Neuronal stem cell (in vitro differentiated cells): ENCODE data around the gene GPR75.
"Not testable (repeated sequence)": the region's sequence is repeated elsewhere in the genome, so short reads cannot be mapped to it uniquely, and the experiment has no call there.

Experiments
- DNase-seq: peaks from one replicate; pipeline ENCODE4 v3.0.0-alpha.2; 2013; ENCODE audit warnings: low spot score
- H2AFZ ChIP-seq: one replicate; pipeline ENCODE4 v1.6.1; 2013; ENCODE audit warnings: mild to moderate bottlenecking, low read length, inconsistent platforms
- H2AK5ac ChIP-seq: 2 replicates; pipeline ENCODE4 v1.6.1; 2013; ENCODE audit warnings: low read depth, mild to moderate bottlenecking, inconsistent platforms, low read length, moderate library complexity, mixed read lengths
- H2BK120ac ChIP-seq: 2 replicates; pipeline ENCODE4 v1.6.1; 2013; ENCODE audit warnings: low read depth, mild to moderate bottlenecking, inconsistent platforms, low read length, moderate library complexity, mixed read lengths
- H2BK12ac ChIP-seq: one replicate; pipeline ENCODE4 v1.6.1; 2013; ENCODE audit warnings: low read length, inconsistent platforms
- H2BK15ac ChIP-seq: 2 replicates; pipeline ENCODE4 v1.6.1; 2013; ENCODE audit warnings: mild to moderate bottlenecking, low read length, inconsistent platforms, mixed read lengths
- H2BK5ac ChIP-seq: one replicate; pipeline ENCODE4 v1.6.1; 2013; ENCODE audit warnings: inconsistent platforms, mild to moderate bottlenecking, low read length, moderate library complexity
- H3K14ac ChIP-seq: one replicate; pipeline ENCODE4 v1.6.1; 2013; ENCODE audit warnings: low read length, inconsistent platforms
- H3K18ac ChIP-seq: 2 replicates; pipeline ENCODE4 v1.6.1; 2013; ENCODE audit warnings: low read length, inconsistent platforms
- H3K23ac ChIP-seq: 2 replicates; pipeline ENCODE4 v1.6.1; 2013; ENCODE audit warnings: low read depth, mild to moderate bottlenecking, mixed read lengths, low read length, inconsistent platforms; ENCODE audit not compliant: poor library complexity
- H3K27ac ChIP-seq: replicated peaks from 3 replicates; pipeline ENCODE4 v1.5.1; 2013; ENCODE audit warnings: low read length, inconsistent platforms
- H3K27me3 ChIP-seq, 3 experiments: 2 replicates each; pipeline ENCODE4 v1.6.1; 2013; ENCODE audit warnings: low read length in 3 of 3, mild to moderate bottlenecking in 2 of 3, inconsistent platforms in 1 of 3, low read depth in 1 of 3, mixed read lengths in 1 of 3, moderate library complexity in 1 of 3; ENCODE audit not compliant: control insufficient read depth in 3 of 3, insufficient read depth in 3 of 3
- H3K36me3 ChIP-seq, 2 donors: replicated peaks in 1 of 2; 2 replicates each; pipeline ENCODE4 v1.6.1; 2013; ENCODE audit warnings: low read length in 2 of 2; ENCODE audit not compliant: control insufficient read depth in 2 of 2, insufficient read depth in 2 of 2
- H3K4ac ChIP-seq: 2 replicates; pipeline ENCODE4 v1.6.1; 2013; ENCODE audit warnings: inconsistent platforms, mild to moderate bottlenecking, low read length, moderate library complexity
- H3K4me1 ChIP-seq, 2 donors: 1 replicate in 1 of 2; 2 replicates in 1 of 2; pipeline ENCODE4 v1.6.1; 2013; ENCODE audit warnings: low read length in 2 of 2, low read depth in 1 of 2; ENCODE audit not compliant: control insufficient read depth in 2 of 2, insufficient read depth in 1 of 2
- H3K4me2 ChIP-seq: one replicate; pipeline ENCODE4 v1.6.1; 2013; ENCODE audit warnings: mild to moderate bottlenecking, low read length, inconsistent platforms; ENCODE audit not compliant: insufficient read depth, poor library complexity, severe bottlenecking
- H3K4me3 ChIP-seq, 2 donors: 2 replicates each; pipeline ENCODE4 v1.5.1; 2013; ENCODE audit warnings: low read length in 2 of 2, mild to moderate bottlenecking in 2 of 2, inconsistent platforms in 1 of 2, moderate library complexity in 1 of 2
- H3K79me1 ChIP-seq: one replicate; pipeline ENCODE4 v1.6.1; 2013; ENCODE audit warnings: low read depth, mild to moderate bottlenecking, inconsistent platforms, low read length, moderate library complexity
- H3K9ac ChIP-seq: one replicate; pipeline ENCODE4 v1.6.1; 2013; ENCODE audit warnings: mild to moderate bottlenecking, low read depth, low read length, inconsistent platforms; ENCODE audit not compliant: poor library complexity
- H3K9me3 ChIP-seq, 2 donors: replicated peaks in 1 of 2; 2 replicates each; pipeline versions ENCODE3 to v1.6.1; 2013; ENCODE audit warnings: low read length in 2 of 2, mild to moderate bottlenecking in 2 of 2, inconsistent platforms in 1 of 2, low read depth in 1 of 2, mixed read lengths in 1 of 2, moderate library complexity in 1 of 2; ENCODE audit not compliant: control insufficient read depth in 2 of 2, insufficient read depth in 1 of 2
- H4K8ac ChIP-seq: one replicate; pipeline ENCODE4 v1.6.1; 2013; ENCODE audit warnings: low read depth, mild to moderate bottlenecking, inconsistent platforms, low read length, moderate library complexity
- H4K91ac ChIP-seq: one replicate; pipeline ENCODE4 v1.6.1; 2013; ENCODE audit warnings: low read length, low read depth, mild to moderate bottlenecking, inconsistent platforms; ENCODE audit not compliant: poor library complexity
- WGBS, 2 donors: extraction: QIAGEN DNeasy Blood & Tissue Kit; methylation state at CpG; one replicate each; pipeline ENCODE4 v1.1.7; 2013; ENCODE audit warnings: missing lambda C conversion rate in 2 of 2, mixed read lengths in 1 of 2; ENCODE audit not compliant: insufficient read length in 2 of 2, insufficient replicate concordance in 1 of 2; ENCODE audit errors: extremely low coverage in 2 of 2; 5-methylcytosine and 5-hydroxymethylcytosine counted together

GPR75 gene

GRCh38 chr2:53848062-53848461 lies 11.7 kb downstream of the GPR75 start:
- Histone ChIP-seq H2BK120ac (no peak overlapping the region), H3K27ac (no peak overlapping the region), H4K91ac (no peak overlapping the region), H4K8ac (no peak overlapping the region), H3K23ac (no peak overlapping the region), H3K14ac (no peak overlapping the region), H3K9me3 (no peaks in the 10 kb centered on the region), H2BK5ac (no peak overlapping the region), H2AFZ (no peak overlapping the region), H3K27me3 (no peaks in the 10 kb centered on the region), H2BK12ac (no peak overlapping the region), H3K4me1 (no peaks in the 10 kb centered on the region), H2BK15ac (no peak overlapping the region), H3K4me2 (no peak overlapping the region), H3K36me3 (peaks cover 1 to 24% of the 10 kb centered on the region in 2 donors), H2AK5ac (no peak overlapping the region), H3K9ac (no peak overlapping the region), H3K79me1 (no peaks in the 10 kb centered on the region), H3K4me3 (no peak overlapping the region), H3K18ac (no peak overlapping the region), H3K4ac (no peak overlapping the region)
- DNase-seq = no peak
- no CpG with 5 or more reads among the region's 2 CpGs for WGBS, 2 donors

- Histone ChIP-seq H2BK15ac (no peak overlapping the region), H3K23ac (no peak overlapping the region), H4K91ac (no peak overlapping the region), H3K4me2 (no peak overlapping the region), H3K18ac (no peak overlapping the region), H3K9me3 (no peaks in the 10 kb centered on the region), H3K14ac (no peak overlapping the region), H2BK120ac (no peak overlapping the region), H3K27me3 (no peaks in the 10 kb centered on the region), H3K79me1 (no peaks in the 10 kb centered on the region), H2AK5ac (no peak overlapping the region), H3K4ac (no peak overlapping the region), H3K4me1 (no peaks in the 10 kb centered on the region), H3K27ac (no peak overlapping the region), H3K4me3 (no peak overlapping the region), H3K36me3 (peaks cover 0 to 7% of the 10 kb centered on the region in 2 donors), H3K9ac (no peak overlapping the region), H2BK5ac (no peak overlapping the region), H2AFZ (no peak overlapping the region), H2BK12ac (no peak overlapping the region), H4K8ac (no peak overlapping the region)
- WGBS, 2 donors = no CpG with 5 or more reads among the region's 2 CpGs
- DNase-seq = no peak
Observed at GRCh38 chr2:53843595-53843994, 16.2 kb downstream of the GPR75 start.

DNA sequence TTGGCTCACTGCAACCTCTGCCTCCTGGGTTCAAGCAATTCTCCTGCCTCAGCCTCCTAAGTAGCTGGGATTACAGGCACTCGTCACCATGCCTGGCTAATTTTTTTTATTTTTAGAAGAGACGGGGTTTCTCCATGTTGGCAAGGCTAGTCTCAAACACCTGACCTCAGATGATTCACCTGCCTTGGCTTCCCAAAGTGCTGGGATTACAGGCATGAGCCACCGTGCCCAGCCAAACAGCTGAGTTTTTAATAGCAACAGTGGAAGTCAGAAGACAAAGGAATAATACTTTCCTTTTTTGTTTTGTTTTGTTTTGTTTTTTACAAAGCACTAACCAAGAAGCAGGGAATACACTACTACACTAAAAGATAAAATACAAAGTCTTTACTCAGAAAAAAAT lies 16.9 kb downstream of the GPR75 start:
- H3K18ac ChIP-seq = no peak overlapping the region
- H3K4ac ChIP-seq = no peak overlapping the region
- H2AFZ ChIP-seq = no peak overlapping the region
- H3K27ac ChIP-seq = no peak overlapping the region
- H3K9me3 ChIP-seq = no peaks in the 10 kb centered on the region
- no CpG with 5 or more reads among the region's 3 CpGs for WGBS, 2 donors
- no peak overlapping the region for H3K14ac ChIP-seq
- H2BK15ac ChIP-seq = no peak overlapping the region
- no peak overlapping the region for H4K8ac ChIP-seq
- no peak overlapping the region for H3K23ac ChIP-seq
- H2BK12ac ChIP-seq = no peak overlapping the region
- no peak for DNase-seq
- H2AK5ac ChIP-seq = no peak overlapping the region
- no peak overlapping the region for H3K4me3 ChIP-seq
- no peaks in the 10 kb centered on the region for H3K4me1 ChIP-seq
- no peak overlapping the region for H2BK5ac ChIP-seq
- H2BK120ac ChIP-seq = no peak overlapping the region
- H3K9ac ChIP-seq = no peak overlapping the region
- no peaks in the 10 kb centered on the region for H3K27me3 ChIP-seq
- no peak overlapping the region for H4K91ac ChIP-seq
- no peak overlapping the region for H3K4me2 ChIP-seq
- no peaks in the 10 kb centered on the region for H3K36me3 ChIP-seq
- H3K79me1 ChIP-seq = no peaks in the 10 kb centered on the region

GRCh38 chr2:53841651-53842050 lies 18.1 kb downstream of the GPR75 start:
- H2BK120ac ChIP-seq, H3K4me1 ChIP-seq, H2BK5ac ChIP-seq, H2BK15ac ChIP-seq, H4K91ac ChIP-seq, H2AFZ ChIP-seq, H3K27me3 ChIP-seq, H3K4me3 ChIP-seq, H3K23ac ChIP-seq, H3K9ac ChIP-seq, H3K18ac ChIP-seq, H3K27ac ChIP-seq, H3K4me2 ChIP-seq, H2AK5ac ChIP-seq, H3K36me3 ChIP-seq, H3K4ac ChIP-seq, H3K14ac ChIP-seq, H2BK12ac ChIP-seq, DNase-seq, H3K79me1 ChIP-seq, H4K8ac ChIP-seq, H3K9me3 ChIP-seq: not testable (repeated sequence)
- WGBS, 2 donors = no CpG with 5 or more reads among the region's 7 CpGs
